GM12865 (cell line): ENCODE results near the gene TRAF5.

ENCODE experiments used
- DNase-seq: peaks from one replicate; pipeline ENCODE4 v3.0.0; 2010; ENCODE audit warnings: low read depth
- H3K4me3 ChIP-seq: 2 replicates; pipeline ENCODE4 v1.5.1; 2011; ENCODE audit warnings: mild to moderate bottlenecking, low read depth, low read length, control low read depth
- TF ChIP-seq, protein P1 (sequence below): IDR thresholded peaks from 2 replicates; pipeline ENCODE4 v1.5.1; 2011; ENCODE audit warnings: low read length, control low read depth, low read depth, inconsistent platforms; ENCODE audit not compliant: insufficient read depth; ENCODE audit errors: missing control alignments

The TRAF5 gene

DNA sequence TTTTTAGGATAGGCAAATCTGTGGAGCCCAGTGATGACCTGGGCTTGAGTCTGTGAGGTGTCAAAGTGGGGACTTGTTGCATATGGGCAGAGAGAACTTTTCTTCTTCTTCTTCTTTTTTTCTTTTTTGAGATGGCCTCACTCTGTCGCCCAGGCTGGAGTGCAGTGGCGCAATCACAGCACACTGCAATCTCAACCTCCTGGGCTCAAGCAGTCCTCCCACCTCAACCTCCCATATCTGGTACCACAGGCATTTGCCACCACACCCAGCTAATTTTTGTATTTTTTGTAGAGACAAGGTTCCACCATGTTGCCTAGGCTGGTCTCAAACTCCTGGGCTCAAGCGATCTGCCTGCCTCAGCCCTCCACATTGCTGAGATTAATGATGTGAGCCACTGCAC is 85.0 kb downstream of the TRAF5 start:
- DNase-seq: no peak
- TF ChIP-seq, protein P1, sequence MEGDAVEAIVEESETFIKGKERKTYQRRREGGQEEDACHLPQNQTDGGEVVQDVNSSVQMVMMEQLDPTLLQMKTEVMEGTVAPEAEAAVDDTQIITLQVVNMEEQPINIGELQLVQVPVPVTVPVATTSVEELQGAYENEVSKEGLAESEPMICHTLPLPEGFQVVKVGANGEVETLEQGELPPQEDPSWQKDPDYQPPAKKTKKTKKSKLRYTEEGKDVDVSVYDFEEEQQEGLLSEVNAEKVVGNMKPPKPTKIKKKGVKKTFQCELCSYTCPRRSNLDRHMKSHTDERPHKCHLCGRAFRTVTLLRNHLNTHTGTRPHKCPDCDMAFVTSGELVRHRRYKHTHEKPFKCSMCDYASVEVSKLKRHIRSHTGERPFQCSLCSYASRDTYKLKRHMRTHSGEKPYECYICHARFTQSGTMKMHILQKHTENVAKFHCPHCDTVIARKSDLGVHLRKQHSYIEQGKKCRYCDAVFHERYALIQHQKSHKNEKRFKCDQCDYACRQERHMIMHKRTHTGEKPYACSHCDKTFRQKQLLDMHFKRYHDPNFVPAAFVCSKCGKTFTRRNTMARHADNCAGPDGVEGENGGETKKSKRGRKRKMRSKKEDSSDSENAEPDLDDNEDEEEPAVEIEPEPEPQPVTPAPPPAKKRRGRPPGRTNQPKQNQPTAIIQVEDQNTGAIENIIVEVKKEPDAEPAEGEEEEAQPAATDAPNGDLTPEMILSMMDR: no peak
- no peak overlapping the region for H3K4me3 ChIP-seq

DNA sequence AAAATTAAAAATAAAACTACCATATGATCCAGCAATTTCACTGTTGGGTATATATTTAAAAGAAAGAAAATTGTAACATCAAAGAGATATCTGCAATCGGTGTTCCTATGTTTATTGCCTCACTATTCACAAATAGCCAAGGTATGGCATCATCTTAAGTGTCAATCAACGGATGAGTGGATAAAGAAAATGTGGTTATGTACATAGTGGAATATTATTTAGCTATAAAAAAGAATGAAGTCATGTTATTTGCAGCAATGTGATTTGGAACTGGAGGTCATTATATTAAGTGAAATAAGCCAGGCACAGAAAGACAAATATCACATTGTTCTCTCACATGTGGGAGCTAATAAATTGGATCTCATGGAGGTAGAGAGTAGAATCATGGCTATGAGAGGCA is 89.1 kb downstream of the TRAF5 start:
- H3K4me3 ChIP-seq: peak overlapping the region; percentile 43
- no peak for DNase-seq
- TF ChIP-seq, protein P1: no peak

DNA sequence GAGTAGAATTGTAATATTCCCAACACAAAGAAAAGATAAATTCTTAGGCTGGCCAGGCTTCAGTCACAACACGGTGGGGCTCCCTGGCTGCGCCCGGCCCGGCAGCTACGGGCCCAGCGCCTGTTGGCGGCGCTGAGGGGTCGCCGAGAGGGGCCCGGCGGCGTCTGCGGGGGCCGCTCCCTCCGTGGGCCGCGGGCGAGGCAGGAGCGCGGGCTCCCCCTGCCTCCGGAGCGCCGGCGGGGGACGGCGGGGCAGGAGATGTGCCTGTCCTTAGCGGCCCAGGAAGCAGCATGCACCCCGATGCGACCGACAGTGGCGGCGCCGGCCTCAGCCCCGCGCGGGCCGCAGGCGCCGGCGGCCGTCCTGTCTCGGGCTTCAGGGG is 89.6 kb downstream of the TRAF5 start:
- DNase-seq: peak; percentile 51
- H3K4me3 ChIP-seq: peak overlapping the region; percentile 43

DNA sequence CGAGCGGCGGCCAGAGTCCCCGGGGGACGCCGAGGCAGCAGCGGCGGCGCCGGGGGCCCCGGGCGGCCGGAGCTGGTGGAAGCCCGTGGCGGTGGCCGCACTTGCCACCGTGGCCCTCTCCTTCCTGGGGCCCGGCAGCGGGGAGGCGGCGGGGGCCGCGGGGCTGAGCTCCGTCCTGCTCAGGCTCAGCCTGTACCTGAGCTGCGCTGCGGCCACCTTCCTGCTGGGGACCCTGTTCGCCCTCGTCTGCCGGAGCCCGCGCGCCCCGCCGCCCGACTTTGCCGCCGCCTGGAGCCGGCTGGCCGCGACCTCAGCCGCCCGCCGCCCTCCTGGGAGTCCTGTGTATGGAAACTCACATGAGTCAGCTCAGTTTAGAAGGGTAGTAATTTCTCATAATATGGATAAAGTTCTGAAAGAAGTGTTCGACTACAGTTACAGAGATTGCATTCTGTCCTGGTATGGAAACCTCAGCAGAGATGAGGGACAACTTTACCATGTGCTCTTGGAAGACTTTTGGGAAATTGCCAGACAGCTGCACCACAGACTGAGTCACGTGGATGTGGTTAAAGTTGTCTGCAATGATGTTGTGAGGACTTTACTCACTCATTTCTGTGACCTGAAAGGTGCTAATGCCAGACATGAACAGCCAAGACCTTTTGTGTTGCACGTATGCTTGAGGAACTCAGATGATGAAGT is 90.1 kb downstream of the TRAF5 start:
- 0 out of 2 replicates have a peak overlapping the region, but pooled peaks have one; percentile 24 for H3K4me3 ChIP-seq
- peak; percentile 57 for DNase-seq

DNA sequence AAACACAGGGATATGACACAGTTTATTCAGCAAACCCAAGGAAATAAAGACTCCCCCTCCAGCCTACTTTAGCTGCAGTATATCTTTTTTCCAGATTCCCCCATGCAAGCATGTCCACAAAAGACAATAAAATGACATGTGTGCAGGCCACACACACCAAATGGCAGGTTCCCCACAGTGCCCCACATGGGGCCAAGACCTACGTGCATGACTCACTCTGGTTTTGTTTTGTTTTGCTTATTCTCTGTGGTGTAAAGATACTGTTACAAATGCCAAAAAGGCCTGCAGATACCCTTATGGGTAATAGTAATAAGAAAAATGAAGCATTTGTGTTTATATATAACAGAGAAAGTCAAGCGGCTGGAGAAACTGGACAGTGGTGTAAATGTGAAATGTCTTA is 93.8 kb downstream of the TRAF5 start:
- no peak overlapping the region for H3K4me3 ChIP-seq
- TF ChIP-seq, protein P1: no peak
- DNase-seq: peak; percentile 21

DNA sequence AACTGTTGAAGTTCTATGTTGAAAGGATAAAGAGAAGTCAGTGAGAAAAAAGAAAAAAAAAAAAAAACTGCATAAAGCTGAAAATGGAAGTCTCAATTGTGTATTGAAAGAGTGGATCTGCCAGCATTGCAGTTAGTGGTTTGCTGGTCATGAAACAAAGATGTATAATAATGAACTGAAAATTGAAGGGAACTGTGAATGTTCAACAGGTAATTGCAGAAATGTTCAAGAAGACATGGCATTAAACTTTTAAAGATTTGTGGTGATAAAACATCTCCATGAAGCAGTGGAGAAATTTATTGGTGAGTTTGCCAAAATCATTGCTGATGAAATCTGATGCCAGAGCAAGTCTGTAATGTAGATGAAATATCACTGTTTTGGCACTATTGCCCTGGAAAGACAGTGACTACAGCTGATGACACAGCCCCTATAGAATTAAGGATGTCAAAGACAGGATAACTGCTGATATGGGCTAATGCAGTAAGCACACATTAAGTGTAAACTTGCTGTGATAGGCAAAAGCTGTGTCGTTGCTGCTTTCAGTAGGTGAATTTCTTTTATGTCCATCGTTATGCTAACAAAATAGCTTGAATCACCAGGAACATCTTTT is 94.3 kb downstream of the TRAF5 start:
- no peak overlapping the region for H3K4me3 ChIP-seq
- TF ChIP-seq, protein P1: no peak
- DNase-seq: no peak

DNA sequence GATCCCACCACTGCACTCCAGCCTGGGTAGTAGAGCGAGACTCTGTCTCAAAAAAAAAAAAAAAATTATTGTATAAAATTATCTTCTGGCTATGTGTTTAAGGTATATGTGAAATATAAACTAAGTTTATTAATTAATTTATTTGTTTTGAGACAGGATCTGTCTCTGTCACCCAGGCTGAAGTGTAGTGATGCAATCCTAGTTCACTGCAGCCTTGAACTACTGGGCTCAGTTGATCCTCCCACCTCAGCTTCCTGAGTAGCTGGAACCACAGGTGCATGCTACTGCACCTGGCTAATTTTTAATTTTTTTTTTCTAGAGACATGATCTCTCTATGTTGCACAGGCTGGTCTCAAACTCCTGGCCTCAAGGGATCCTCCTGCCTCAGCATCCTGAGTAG is 97.4 kb downstream of the TRAF5 start:
- no peak overlapping the region for H3K4me3 ChIP-seq
- DNase-seq: no peak
- TF ChIP-seq, protein P1: no peak
